ENCODE measurements around the gene SIGLEC15.
"Not testable (repeated sequence)": the region's sequence is repeated elsewhere in the genome, so short reads cannot be mapped to it uniquely, and the experiment has no call there.

The SIGLEC15 gene

GRCh38 chr18:45825258-45826044 lies at the start of gene SIGLEC15:
SIGLEC15 (plus strand) TSS chr18:45825675; CDS start chr18:45825729, 54 bp downstream.
- no peak for DNase-seq (ENCODE audit: low spot score)

- DNase-seq (ENCODE audit: low spot score): no peak
These were observed 49.7 kb upstream of the SIGLEC15 start for GRCh38 chr18:45775743-45776142.

GRCh38 chr18:45777393-45777792 lies 48.1 kb upstream of the SIGLEC15 start:
- DNase-seq (ENCODE audit: low spot score): no peak

DNA sequence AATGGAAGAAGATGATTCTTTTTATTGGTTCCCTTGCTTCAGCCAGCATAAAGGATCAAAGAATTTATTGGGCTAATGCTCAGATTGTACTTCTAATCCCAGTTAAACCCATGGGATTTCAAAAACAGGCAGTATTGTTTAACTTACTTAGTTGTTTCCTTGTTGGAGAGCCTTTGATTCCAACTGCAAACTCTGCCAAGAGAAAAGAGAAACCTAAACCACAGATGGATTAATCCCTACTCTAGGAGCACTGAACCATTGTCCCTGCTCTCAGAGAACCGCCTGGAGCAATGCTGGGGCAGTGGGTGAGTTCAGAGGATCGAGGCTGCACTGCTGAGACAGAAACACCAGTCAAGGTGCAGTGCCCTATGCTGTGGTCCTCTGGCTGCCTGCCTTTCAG lies 44.9 kb upstream of the SIGLEC15 start:
- no peak for DNase-seq (ENCODE audit: low spot score)

- no peak for DNase-seq (ENCODE audit: low spot score)
These were observed 42.8 kb upstream of the SIGLEC15 start for GRCh38 chr18:45782662-45783061.

DNA sequence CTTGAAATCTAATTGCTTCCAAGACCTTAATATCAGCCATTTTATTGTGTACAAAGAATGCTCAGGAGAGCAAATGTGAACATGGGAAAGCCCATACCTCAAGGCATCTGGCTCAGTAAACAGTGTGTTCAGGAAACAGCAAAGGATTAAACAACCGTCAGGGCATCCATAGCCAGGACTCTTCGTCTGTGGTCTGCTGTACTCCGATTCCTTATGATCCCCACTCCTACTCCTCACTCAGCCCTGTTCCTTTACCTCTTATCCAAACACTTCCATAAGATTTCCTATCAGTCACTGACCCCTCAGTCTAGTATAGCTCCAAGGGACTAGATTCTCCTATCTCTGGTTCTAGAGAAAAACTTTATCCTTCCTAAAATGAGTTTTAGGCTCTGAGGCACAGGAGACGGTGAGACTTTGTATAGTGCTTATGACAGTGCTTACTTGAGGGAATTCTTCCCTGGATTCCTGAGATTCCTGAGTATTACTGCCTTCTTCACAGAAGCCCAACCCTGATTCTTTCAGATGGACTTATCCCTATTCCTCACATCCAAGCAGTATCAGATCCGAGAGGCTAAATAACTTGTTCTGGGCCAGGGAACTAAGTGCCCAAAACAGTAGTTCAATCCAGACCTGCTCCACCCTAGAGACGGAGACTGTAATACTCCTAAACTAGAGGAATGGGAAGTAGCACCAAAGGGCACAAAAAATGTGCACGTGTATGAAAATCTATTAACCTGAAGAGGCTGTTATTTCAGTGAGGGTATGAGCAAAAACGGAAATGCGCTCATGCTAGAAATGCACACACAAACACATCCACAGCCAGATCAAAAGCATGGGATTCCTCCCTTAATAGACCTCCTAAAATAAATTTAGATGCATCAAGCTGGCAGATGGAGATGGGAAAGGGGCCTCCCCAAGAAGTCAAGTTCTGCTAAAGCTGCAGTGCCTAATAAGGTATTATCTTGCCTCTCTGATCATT lies 42.1 kb upstream of the SIGLEC15 start:
- no peak for DNase-seq (ENCODE audit: low spot score)

GRCh38 chr18:45785134-45785533 lies 40.3 kb upstream of the SIGLEC15 start:
- DNase-seq (ENCODE audit: low spot score): no peak

- no peak for DNase-seq (ENCODE audit: low spot score)
These were observed 38.5 kb upstream of the SIGLEC15 start for GRCh38 chr18:45786941-45787340.

- DNase-seq (ENCODE audit: low spot score): no peak
These were observed 38.1 kb upstream of the SIGLEC15 start for GRCh38 chr18:45787346-45787745.

DNA sequence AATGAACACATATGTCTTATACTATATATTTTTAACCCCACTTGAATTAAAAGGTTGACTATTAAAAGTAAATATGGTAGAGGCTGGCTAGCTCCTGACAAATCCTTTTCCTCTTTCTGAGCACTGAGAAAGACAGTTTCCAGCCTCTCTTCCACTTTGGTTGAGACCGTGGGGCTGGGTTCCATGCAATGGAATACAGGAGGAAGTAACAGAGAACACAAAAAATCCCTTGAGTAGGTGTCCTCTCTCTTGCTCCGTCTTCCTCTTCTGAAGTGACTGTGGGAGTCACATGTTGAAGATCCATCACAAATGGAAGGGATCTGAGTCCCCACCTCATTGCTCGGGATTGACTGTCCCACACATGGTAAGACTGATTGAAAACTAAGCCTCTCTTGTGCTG lies 36.6 kb upstream of the SIGLEC15 start:
- DNase-seq (ENCODE audit: low spot score): no peak

- no peak for DNase-seq (ENCODE audit: low spot score)
These were observed 32.8 kb upstream of the SIGLEC15 start for GRCh38 chr18:45792506-45793263.

GRCh38 chr18:45793264-45793965 lies 32.1 kb upstream of the SIGLEC15 start:
- DNase-seq (ENCODE audit: low spot score): no peak

GRCh38 chr18:45801416-45802004 lies 24.0 kb upstream of the SIGLEC15 start:
- no peak for DNase-seq (ENCODE audit: low spot score)

GRCh38 chr18:45802814-45803492 lies 22.5 kb upstream of the SIGLEC15 start:
- no peak for DNase-seq (ENCODE audit: low spot score)

DNA sequence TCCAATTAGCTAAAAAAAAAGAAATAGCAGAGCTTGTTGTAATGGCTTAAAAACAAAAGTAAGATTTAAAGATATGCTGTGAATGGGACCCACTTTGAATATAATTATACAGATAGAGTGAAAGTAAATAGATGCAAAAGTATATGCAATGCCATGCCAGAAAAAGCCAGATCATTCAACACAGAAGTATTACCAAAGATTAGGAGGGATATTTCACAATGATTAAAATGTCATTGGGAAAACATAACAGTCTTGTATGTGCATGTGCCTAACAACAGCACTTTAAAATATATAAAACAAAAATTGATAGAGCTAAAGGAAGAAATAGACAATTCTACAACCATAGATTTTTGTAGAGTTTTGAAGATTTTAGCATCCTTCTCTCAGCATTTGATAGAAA lies 19.9 kb upstream of the SIGLEC15 start:
- DNase-seq (ENCODE audit: low spot score): no peak

DNA sequence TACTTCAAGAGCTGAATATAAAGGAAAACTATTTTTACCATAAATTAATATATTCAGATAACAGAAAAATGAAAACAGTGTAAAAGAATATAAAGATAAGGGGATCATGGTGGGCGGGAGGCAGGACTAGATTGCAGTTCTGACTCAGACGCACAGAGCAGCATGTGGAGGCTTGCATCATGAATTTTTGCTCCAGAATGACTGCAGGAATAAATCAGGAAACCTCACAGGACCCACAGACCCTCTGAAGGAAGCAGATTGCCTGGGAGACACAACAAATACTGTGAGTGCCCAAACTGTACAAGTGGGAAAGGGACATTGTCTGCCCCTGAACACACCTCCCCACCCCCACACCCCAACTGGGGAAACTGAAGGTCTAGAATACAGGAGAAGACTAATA lies 19.2 kb upstream of the SIGLEC15 start:
- DNase-seq (ENCODE audit: low spot score): no peak

DNA sequence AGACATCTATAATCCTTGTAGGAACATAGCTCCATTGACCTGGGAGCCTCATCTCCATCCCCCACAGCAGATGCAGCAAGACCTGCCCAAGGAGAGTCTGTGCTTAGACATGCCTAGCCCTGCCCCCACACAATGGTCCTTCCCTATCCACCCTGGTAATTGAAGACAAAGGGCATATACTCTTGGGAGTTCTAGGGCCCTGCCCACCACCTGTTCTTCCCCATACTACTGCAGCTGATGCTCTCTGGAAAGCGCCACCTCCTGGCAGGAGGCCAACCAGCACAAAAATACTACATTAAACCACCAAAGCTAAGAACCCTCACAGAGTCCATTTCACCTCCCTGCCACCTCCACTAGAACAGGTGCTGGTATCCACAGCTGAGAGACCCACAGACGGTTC lies 18.3 kb upstream of the SIGLEC15 start:
- not testable (repeated sequence) for DNase-seq (ENCODE audit: low spot score)

DNA sequence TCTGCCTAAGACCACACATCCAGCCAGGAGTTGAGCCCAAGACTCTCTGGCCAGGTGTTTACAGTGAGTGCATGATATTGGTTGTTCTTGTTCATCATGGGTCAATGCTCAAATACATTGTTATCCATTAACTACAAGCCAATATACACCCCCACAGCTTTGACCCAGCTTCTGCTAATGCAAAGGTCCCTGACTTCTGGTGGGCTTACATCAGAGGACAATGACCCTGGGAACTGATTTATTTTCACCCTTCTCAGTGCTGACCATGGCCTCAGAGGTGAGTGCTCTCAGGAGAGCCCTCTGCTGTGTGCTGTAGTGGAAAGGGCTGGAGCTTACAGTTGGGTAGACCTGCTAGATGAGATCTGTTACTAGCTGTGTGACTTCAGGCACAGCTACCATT lies 10.7 kb upstream of the SIGLEC15 start:
- not testable (repeated sequence) for DNase-seq (ENCODE audit: low spot score)

DNA sequence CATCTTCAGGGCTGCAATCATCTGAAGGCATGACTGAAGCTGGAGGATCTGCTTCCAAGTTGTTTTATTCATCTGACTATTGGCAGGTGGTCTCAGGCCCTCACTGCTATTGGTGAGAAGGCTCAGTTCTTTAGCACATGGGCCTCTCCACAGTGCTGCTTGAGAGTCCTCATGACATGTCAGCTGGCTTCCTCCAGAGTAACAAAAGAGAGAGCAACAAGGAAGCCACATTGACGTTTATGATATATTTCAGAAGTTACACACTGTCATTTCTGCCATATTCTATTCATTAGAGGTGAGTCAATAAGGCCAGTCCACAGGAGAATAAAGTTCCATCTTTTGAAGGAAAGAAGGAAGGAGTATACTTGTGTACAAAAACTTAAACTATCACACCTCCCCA lies 7.9 kb upstream of the SIGLEC15 start:
- DNase-seq (ENCODE audit: low spot score): no peak

- DNase-seq (ENCODE audit: low spot score): not testable (repeated sequence)
These were observed 6.7 kb upstream of the SIGLEC15 start for GRCh38 chr18:45818765-45819164.
